Activated T-cell treated with anti-CD3 and anti-CD28 coated beads, Interleukin-2, amount 50 U/mL, for 1 hour (primary cell): Measurements from ENCODE around the gene HINT3.
"Not testable (repeated sequence)": the region's sequence is repeated elsewhere in the genome, so short reads cannot be mapped to it uniquely, and the experiment has no call there.

Experiments
- DNase-seq: peaks from one replicate; pipeline ENCODE4 v3.0.0-alpha.2; 2020

HINT3 gene

GRCh38 chr6:125956506-125957390 is at the start of gene HINT3:
HINT3 (plus strand) TSS chr6:125956770; CDS start chr6:125956978, 208 bp downstream.
- DNase-seq: peak; percentile 99

GRCh38 chr6:125910527-125910926 is 46.0 kb upstream of the HINT3 start:
- no peak for DNase-seq

GRCh38 chr6:125911051-125911451 is 45.5 kb upstream of the HINT3 start:
- not testable (repeated sequence) for DNase-seq

GRCh38 chr6:125912430-125912829 is 44.1 kb upstream of the HINT3 start:
- DNase-seq: not testable (repeated sequence)

- DNase-seq: no peak
Measured at GRCh38 chr6:125913145-125913544, 43.4 kb upstream of the HINT3 start.

GRCh38 chr6:125913864-125914351 is 42.7 kb upstream of the HINT3 start:
- no peak for DNase-seq

- DNase-seq: no peak
Measured at GRCh38 chr6:125918230-125918629, 38.3 kb upstream of the HINT3 start.

- no peak for DNase-seq
Measured at GRCh38 chr6:125918681-125919566, 37.6 kb upstream of the HINT3 start.

- DNase-seq: no peak
Measured at GRCh38 chr6:125919618-125920017, 37.0 kb upstream of the HINT3 start.

- DNase-seq: no peak
Measured at GRCh38 chr6:125922322-125922860, 34.2 kb upstream of the HINT3 start.

- no peak for DNase-seq
Measured at GRCh38 chr6:125923366-125923877, 33.1 kb upstream of the HINT3 start.

GRCh38 chr6:125924169-125924568 is 32.4 kb upstream of the HINT3 start:
- DNase-seq: no peak

GRCh38 chr6:125924697-125925358 is 31.7 kb upstream of the HINT3 start:
- no peak for DNase-seq

GRCh38 chr6:125926711-125927110 is 29.9 kb upstream of the HINT3 start:
- DNase-seq: no peak

- no peak for DNase-seq
Measured at GRCh38 chr6:125927761-125928160, 28.8 kb upstream of the HINT3 start.

- DNase-seq: no peak
Measured at GRCh38 chr6:125930765-125931418, 25.7 kb upstream of the HINT3 start.

- no peak for DNase-seq
Measured at GRCh38 chr6:125931733-125932450, 24.7 kb upstream of the HINT3 start.

- no peak for DNase-seq
Measured at GRCh38 chr6:125932451-125932795, 24.1 kb upstream of the HINT3 start.

GRCh38 chr6:125935520-125935919 is 21.1 kb upstream of the HINT3 start:
- DNase-seq: not testable (repeated sequence)

GRCh38 chr6:125939026-125939425 is 17.5 kb upstream of the HINT3 start:
- no peak for DNase-seq

GRCh38 chr6:125939791-125940190 is 16.8 kb upstream of the HINT3 start:
- no peak for DNase-seq
